ENCODE data around the gene SDCCAG8.

GRCh38 chr1:243441601-243442000 lies 185.8 kb downstream of the SDCCAG8 start:
- TF ChIP-seq, protein P1, sequence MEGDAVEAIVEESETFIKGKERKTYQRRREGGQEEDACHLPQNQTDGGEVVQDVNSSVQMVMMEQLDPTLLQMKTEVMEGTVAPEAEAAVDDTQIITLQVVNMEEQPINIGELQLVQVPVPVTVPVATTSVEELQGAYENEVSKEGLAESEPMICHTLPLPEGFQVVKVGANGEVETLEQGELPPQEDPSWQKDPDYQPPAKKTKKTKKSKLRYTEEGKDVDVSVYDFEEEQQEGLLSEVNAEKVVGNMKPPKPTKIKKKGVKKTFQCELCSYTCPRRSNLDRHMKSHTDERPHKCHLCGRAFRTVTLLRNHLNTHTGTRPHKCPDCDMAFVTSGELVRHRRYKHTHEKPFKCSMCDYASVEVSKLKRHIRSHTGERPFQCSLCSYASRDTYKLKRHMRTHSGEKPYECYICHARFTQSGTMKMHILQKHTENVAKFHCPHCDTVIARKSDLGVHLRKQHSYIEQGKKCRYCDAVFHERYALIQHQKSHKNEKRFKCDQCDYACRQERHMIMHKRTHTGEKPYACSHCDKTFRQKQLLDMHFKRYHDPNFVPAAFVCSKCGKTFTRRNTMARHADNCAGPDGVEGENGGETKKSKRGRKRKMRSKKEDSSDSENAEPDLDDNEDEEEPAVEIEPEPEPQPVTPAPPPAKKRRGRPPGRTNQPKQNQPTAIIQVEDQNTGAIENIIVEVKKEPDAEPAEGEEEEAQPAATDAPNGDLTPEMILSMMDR (IDR thresholded peaks at IDR 0.05) = no peak
- TF ChIP-seq POLR2A (IDR thresholded peaks at IDR 0.05) = no peak

Data from body of pancreas (tissue), 4 donors.